H1 (cell line): Measurements from ENCODE around the gene CDKN1A. TPM values are rescaled to one million over a fixed set of nuclear protein-coding genes. Genes with fewer than 3 reads are reported as not detected.

Experiments used
- CTCF ChIA-PET: fragments of 300-600 bp; sonication (Branson Sonifier 250); formaldehyde crosslinking; loops from one replicate; lab custom pipeline; 2021; ENCODE audit not compliant: partially characterized antibody; lab: Charles Lee
- POLR2A ChIA-PET: fragments of 300-600 bp; sonication (Branson Sonifier 250); formaldehyde crosslinking; loops from one replicate; lab custom pipeline; 2021; ENCODE audit warnings: inconsistent platforms; ENCODE audit not compliant: partially characterized antibody; lab: Charles Lee
- DNase-seq, 2 experiments: peaks; one replicate each; pipeline versions ENCODE4 v3.0.0 to v3.0.0-alpha.2; 2010 to 2022; ENCODE audit warnings: low spot score in 2 of 2, low read depth in 1 of 2, mixed read lengths in 1 of 2
- FAIRE-seq: peaks from 2 replicates; lab custom pipeline; 2011; peaks lifted over from hg19 to GRCh38; lab: Jason Lieb, UNC
- H2AFZ ChIP-seq: 2 replicates; pipeline ENCODE4 v1.8.1; 2012; ENCODE audit warnings: low read length, inconsistent platforms
- H2AK5ac ChIP-seq: 2 replicates; pipeline ENCODE4 v1.6.1; 2013; ENCODE audit warnings: low read depth, low read length
- H2BK120ac ChIP-seq: replicated peaks from 2 replicates; pipeline ENCODE3; 2013; ENCODE audit warnings: low read depth, low read length, inconsistent platforms
- H2BK12ac ChIP-seq: 2 replicates; pipeline ENCODE4 v1.6.1; 2013; ENCODE audit warnings: low read depth, low read length
- H2BK15ac ChIP-seq: 2 replicates; pipeline ENCODE4 v1.6.1; 2013; ENCODE audit warnings: low read length
- H2BK20ac ChIP-seq: 2 replicates; pipeline ENCODE4 v1.6.1; 2013; ENCODE audit warnings: low read length
- H2BK5ac ChIP-seq: 2 replicates; pipeline ENCODE4 v1.6.1; 2013; ENCODE audit warnings: low read depth, low read length
- H3K14ac ChIP-seq: 2 replicates; pipeline ENCODE4 v1.6.1; 2013; ENCODE audit warnings: inconsistent platforms; ENCODE audit not compliant: insufficient read length
- H3K18ac ChIP-seq: 2 replicates; pipeline ENCODE4 v1.6.1; 2013; ENCODE audit warnings: low read length; ENCODE audit errors: extremely low read depth
- H3K23ac ChIP-seq: 2 replicates; pipeline ENCODE4 v1.6.1; 2013; ENCODE audit warnings: inconsistent platforms; ENCODE audit not compliant: insufficient read length
- H3K23me2 ChIP-seq: 2 replicates; pipeline ENCODE4 v1.6.1; 2013; ENCODE audit warnings: low read depth, low read length
- H3K27ac ChIP-seq: 2 replicates; pipeline ENCODE4 v1.6.1; 2011; ENCODE audit warnings: low read depth, low read length, inconsistent platforms
- H3K27me3 ChIP-seq, 4 experiments: replicated peaks in 1 of 4; 1 replicate in 1 of 4; 2 replicates in 3 of 4; pipeline versions ENCODE4 v1.6.1 to v1.8.1; 2011 to 2013; ENCODE audit warnings: low read length in 3 of 4, mild to moderate bottlenecking in 3 of 4, inconsistent platforms in 2 of 4, mixed read lengths in 2 of 4, moderate library complexity in 1 of 4; ENCODE audit not compliant: control insufficient read depth in 3 of 4, insufficient read depth in 3 of 4; ENCODE audit errors: extremely low read depth in 1 of 4
- H3K36me3 ChIP-seq, 4 experiments: 2 replicates each; pipeline versions ENCODE4 v1.6.1 to v1.8.1; 2011 to 2013; ENCODE audit warnings: mild to moderate bottlenecking in 4 of 4, low read length in 3 of 4, moderate library complexity in 2 of 4, control low read depth in 1 of 4, inconsistent platforms in 1 of 4; ENCODE audit not compliant: insufficient read depth in 4 of 4, control insufficient read depth in 2 of 4
- H3K4ac ChIP-seq: replicated peaks from 2 replicates; pipeline ENCODE3; 2013; ENCODE audit warnings: low read length, low read depth, mixed read lengths, inconsistent platforms; ENCODE audit not compliant: insufficient read length
- H3K4me1 ChIP-seq, 4 experiments: replicated peaks in 1 of 4; 1 replicate in 1 of 4; 2 replicates in 3 of 4; pipeline versions ENCODE4 v1.6.1 to v1.8.1; 2011 to 2013; ENCODE audit warnings: low read length in 3 of 4, inconsistent platforms in 2 of 4, mixed read lengths in 1 of 4; ENCODE audit not compliant: insufficient read depth in 4 of 4, control insufficient read depth in 3 of 4
- H3K4me2 ChIP-seq, 2 experiments: 2 replicates each; pipeline versions ENCODE4 v1.6.1 to v1.8.1; 2011 to 2013; ENCODE audit warnings: low read depth in 2 of 2, low read length in 2 of 2, control low read depth in 1 of 2, inconsistent platforms in 1 of 2, mild to moderate bottlenecking in 1 of 2; ENCODE audit not compliant: insufficient read depth in 1 of 2
- H3K4me3 ChIP-seq, 4 experiments: fragments of 200-600, 300-600 bp in 1 of 4; sonication (generic), shearing (Covaris generic), sonication (Bioruptor Twin) in 1 of 4; 2 replicates each; pipeline versions ENCODE4 v1.5.1 to v1.8.1; 2011 to 2016; ENCODE audit warnings: low read length in 4 of 4, low read depth in 3 of 4, control low read depth in 2 of 4, inconsistent platforms in 2 of 4, mild to moderate bottlenecking in 2 of 4, mixed read lengths in 1 of 4, moderate library complexity in 1 of 4; ENCODE audit not compliant: insufficient read depth in 2 of 4; ENCODE audit errors: extremely low read depth in 1 of 4
- H3K56ac ChIP-seq: replicated peaks from 2 replicates; pipeline ENCODE3; 2013; ENCODE audit warnings: low read depth, mild to moderate bottlenecking, mixed read lengths, low read length, inconsistent platforms; ENCODE audit not compliant: insufficient read length
- H3K79me1 ChIP-seq: 2 replicates; pipeline ENCODE4 v1.6.1; 2013; ENCODE audit warnings: low read depth, low read length, control low read depth
- H3K79me2 ChIP-seq, 2 experiments: 2 replicates each; pipeline versions ENCODE4 v1.6.1 to v1.8.1; 2012 to 2013; ENCODE audit warnings: low read length in 2 of 2, mild to moderate bottlenecking in 2 of 2, inconsistent platforms in 1 of 2; ENCODE audit not compliant: insufficient read depth in 2 of 2, control insufficient read depth in 1 of 2
- H3K9ac ChIP-seq, 4 experiments: replicated peaks in 1 of 4; 1 replicate in 1 of 4; 2 replicates in 3 of 4; pipeline versions ENCODE4 v1.6.1 to v1.8.1; 2011 to 2013; ENCODE audit warnings: low read depth in 3 of 4, low read length in 3 of 4, control low read depth in 2 of 4, mild to moderate bottlenecking in 2 of 4, moderate library complexity in 2 of 4, inconsistent platforms in 1 of 4; ENCODE audit errors: extremely low read depth in 1 of 4
- H3K9me3 ChIP-seq, 2 experiments: 2 replicates each; pipeline versions ENCODE4 v1.6.1 to v1.8.1; 2012 to 2013; ENCODE audit warnings: mild to moderate bottlenecking in 2 of 2, moderate library complexity in 2 of 2, control low read depth in 1 of 2, inconsistent platforms in 1 of 2, low read depth in 1 of 2, low read length in 1 of 2, mixed read lengths in 1 of 2; ENCODE audit not compliant: insufficient read depth in 2 of 2
- H4K20me1 ChIP-seq, 2 experiments: replicated peaks in 1 of 2; 2 replicates each; pipeline versions ENCODE3 to v1.8.1; 2011 to 2013; ENCODE audit warnings: inconsistent platforms in 2 of 2, low read length in 2 of 2, mild to moderate bottlenecking in 1 of 2; ENCODE audit not compliant: insufficient read depth in 2 of 2, control insufficient read depth in 1 of 2
- H4K5ac ChIP-seq: 2 replicates; pipeline ENCODE4 v1.6.1; 2013; ENCODE audit warnings: low read length, low read depth, mixed read lengths, inconsistent platforms; ENCODE audit not compliant: insufficient read length
- H4K8ac ChIP-seq: 2 replicates; pipeline ENCODE4 v1.8.0; 2013; ENCODE audit warnings: mild to moderate bottlenecking, moderate library complexity, low read length, inconsistent platforms; ENCODE audit not compliant: insufficient read depth; ENCODE audit errors: extremely low read depth
- H4K91ac ChIP-seq: replicated peaks from 2 replicates; pipeline ENCODE3; 2013; ENCODE audit warnings: low read length, mixed read lengths, inconsistent platforms; ENCODE audit not compliant: insufficient read length
- CBX5 ChIP-seq: fragments of 300-800, 300-1000 bp; sonication (generic); IDR thresholded peaks from 2 replicates; pipeline ENCODE4 v1.7.1; 2016; ENCODE audit warnings: antibody characterized with exemption, low read length, low read depth
- CREB1 ChIP-seq: IDR thresholded peaks from 2 replicates; pipeline ENCODE4 v1.6.1; 2012; ENCODE audit warnings: inconsistent platforms
- GABPA ChIP-seq: IDR thresholded peaks from 2 replicates; pipeline ENCODE4 v1.6.1; 2011; ENCODE audit warnings: mild to moderate bottlenecking, low read length, moderate library complexity, borderline replicate concordance; ENCODE audit not compliant: insufficient read depth
- KDM5A ChIP-seq: fragments of 200-600 bp; IDR thresholded peaks from 2 replicates; pipeline ENCODE4 v1.7.1; 2012; ENCODE audit warnings: mild to moderate bottlenecking, low read length, inconsistent platforms, mixed read lengths
- SP4 ChIP-seq: IDR thresholded peaks from 2 replicates; pipeline ENCODE4 v1.6.1; 2012; ENCODE audit warnings: low read length, inconsistent platforms
- TBP ChIP-seq: IDR thresholded peaks from 2 replicates; pipeline ENCODE4 v1.6.1; 2011; ENCODE audit warnings: low read depth, low read length, improper control_type of control experiment
- WGBS, 2 experiments: shearing (Covaris generic) in 1 of 2; methylation state at CpG; one replicate each; pipeline versions ENCODE4 v1.1.6 to v1.1.7; 2013 to 2015; ENCODE audit warnings: low lambda C conversion rate in 2 of 2, mixed read lengths in 2 of 2, inconsistent platforms in 1 of 2, low coverage in 1 of 2, missing lambda C conversion rate in 1 of 2; ENCODE audit not compliant: insufficient replicate concordance in 2 of 2, insufficient coverage in 1 of 2, insufficient read length in 1 of 2; ENCODE audit errors: extremely low coverage in 1 of 2, missing lambda C conversion rate in 1 of 2; 5-methylcytosine and 5-hydroxymethylcytosine counted together
- polyA plus RNA-seq, 7 experiments: library from polyadenylated mRNA; depleted of rRNA in 3 of 7; stranded (reverse) in 5 of 7; unstranded in 2 of 7; fragments of >200 nt in 5 of 7; fragments of 200-250 nt in 2 of 7; gene quantifications; 1 replicate in 5 of 7; 2 replicates in 1 of 7; 4 replicates in 1 of 7; pipeline versions ENCODE4 v1.2.1 to v1.2.3, GENCODE V29; 2011 to 2013; ENCODE audit warnings: missing spikeins in 2 of 7, mixed read lengths in 2 of 7
- total RNA-seq: library from RNA; stranded (reverse); fragmentation: NEBNext Ultra II Directional; extraction: Animal tissue kit (Norgen Biotek cat#: 25700); gene quantifications from 2 replicates; pipeline ENCODE4 v1.2.1, GENCODE V29; 2021
- TF ChIP-seq, protein P1 (sequence below): IDR thresholded peaks from 2 replicates; pipeline ENCODE4 v1.6.1; 2012; ENCODE audit warnings: inconsistent platforms

Gene CDKN1A
- total and polyA plus RNA-seq, 2 of the 8 experiments (the other 6 are each of a cell fraction or from before 2014, with no cell fraction given): 15.2 to 36.0 TPM

- Histone ChIP-seq H3K9me3 (no peaks in the 10 kb centered on the region), H3K18ac (no peak overlapping the region), H3K4me2 (no peak overlapping the region), H3K9ac (no peak overlapping the region), H3K36me3 (no peaks in the 10 kb centered on the region), H4K8ac (no peak overlapping the region), H3K79me1 (no peaks in the 10 kb centered on the region), H2AK5ac (no peak overlapping the region), H3K27me3 (no peaks in the 10 kb centered on the region), H3K56ac (no peak overlapping the region), H3K4me3 (no peak overlapping the region), H4K91ac (no peak overlapping the region), H2BK12ac (no peak overlapping the region), H3K23me2 (no peaks in the 10 kb centered on the region; the same call in 1 of the 2 replicates), H3K14ac (no peak overlapping the region), H2BK120ac (no peak overlapping the region), H2BK15ac (no peak overlapping the region), H2BK20ac (no peak overlapping the region), H4K20me1 (no peaks in the 10 kb centered on the region), H2AFZ (no peak overlapping the region), H3K27ac (no peak overlapping the region), H3K23ac (no peak overlapping the region), H2BK5ac (no peak overlapping the region), H3K4me1 (peaks cover 0 to 7% (median 4%) of the 10 kb centered on the region in 4 experiments; a peak in 3 of 7 replicates), H4K5ac (no peak overlapping the region), H3K79me2 (no peaks in the 10 kb centered on the region), H3K4ac (no peak overlapping the region)
- DNase-seq (no peak), FAIRE-seq (no peak)
- ChIA-PET CTCF (no interaction called here), POLR2A (no interaction called here)
- WGBS, 2 experiments: 86% methylated on average over 2 of the region's 3 CpGs; no CpG with 5 or more reads in 1 of the 2 experiments
- TF ChIP-seq CREB1 (no peak), GABPA (no peak), CBX5 (no peak), KDM5A (no peak), TBP (no peak), SP4 (no peak)
- TF ChIP-seq, protein P1, sequence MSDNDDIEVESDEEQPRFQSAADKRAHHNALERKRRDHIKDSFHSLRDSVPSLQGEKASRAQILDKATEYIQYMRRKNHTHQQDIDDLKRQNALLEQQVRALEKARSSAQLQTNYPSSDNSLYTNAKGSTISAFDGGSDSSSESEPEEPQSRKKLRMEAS: no peak
Observed at GRCh38 chr6:36729161-36729524, 50.6 kb downstream of the CDKN1A start.
